ENCODE measurements around the gene ALDH1A3.

The ALDH1A3 gene

GRCh38 chr15:100926971-100927756, 47.5 kb downstream of the ALDH1A3 start:
- DNase-seq, result no peak

GRCh38 chr15:100928632-100929280, 49.1 kb downstream of the ALDH1A3 start:
- DNase-seq, result no peak

DNA sequence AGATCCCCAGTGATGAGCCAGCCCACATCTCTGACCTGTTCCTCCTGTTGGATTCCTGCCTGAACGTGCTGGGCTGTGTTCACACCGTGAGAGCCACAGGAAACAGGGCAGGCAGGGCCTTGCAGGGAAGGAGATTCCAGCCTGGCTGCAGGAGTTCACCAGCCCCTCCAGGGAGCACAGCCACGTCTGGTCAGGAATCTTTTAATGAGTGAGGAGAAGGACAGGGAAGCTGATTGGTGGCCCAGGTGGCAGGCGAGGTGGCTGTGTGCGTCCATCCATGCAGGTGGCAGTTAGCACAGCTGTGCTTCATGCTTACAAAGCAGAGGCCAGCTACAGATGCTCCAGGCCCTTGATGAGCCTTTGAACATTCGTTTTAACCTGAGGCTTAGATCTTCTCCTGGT, 50.0 kb downstream of the ALDH1A3 start:
- no peak for DNase-seq

GRCh38 chr15:100930306-100930848, 50.7 kb downstream of the ALDH1A3 start:
- no peak for DNase-seq

DNA sequence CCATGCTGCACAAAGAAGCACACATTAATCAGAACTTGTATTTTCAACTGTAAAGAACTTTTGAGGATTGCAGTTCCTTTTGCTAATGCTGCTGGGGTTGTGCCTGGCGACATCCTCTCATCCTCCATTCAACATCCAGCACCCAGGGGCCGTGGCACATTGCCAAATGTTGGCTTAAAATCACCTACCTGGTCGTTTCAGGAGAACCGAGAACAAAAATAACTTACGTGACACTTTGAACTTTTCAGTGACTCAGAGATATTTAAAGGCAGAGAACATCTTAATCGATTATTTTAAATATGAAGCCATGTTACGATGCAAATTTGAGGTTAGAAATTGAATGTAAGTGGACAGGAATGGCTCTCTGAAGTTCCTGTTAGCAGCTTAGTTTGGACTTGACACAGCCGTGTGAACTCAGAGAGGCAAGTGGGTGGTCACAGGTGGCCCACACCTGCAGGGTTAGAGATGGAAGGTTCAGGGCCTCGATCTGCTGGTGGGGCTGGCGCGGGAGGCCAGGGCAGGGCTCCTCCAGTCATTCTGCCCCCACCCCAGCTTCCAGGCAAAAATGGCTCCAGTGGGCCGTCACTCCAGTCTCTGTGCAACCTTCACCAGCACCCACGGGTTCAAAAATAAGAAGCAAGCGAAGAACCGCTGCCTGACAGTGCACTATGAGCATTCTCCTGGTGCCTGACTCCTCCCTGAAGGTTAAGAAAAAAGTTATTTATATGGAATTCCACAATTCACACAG, 51.7 kb downstream of the ALDH1A3 start:
- DNase-seq, result no peak

DNA sequence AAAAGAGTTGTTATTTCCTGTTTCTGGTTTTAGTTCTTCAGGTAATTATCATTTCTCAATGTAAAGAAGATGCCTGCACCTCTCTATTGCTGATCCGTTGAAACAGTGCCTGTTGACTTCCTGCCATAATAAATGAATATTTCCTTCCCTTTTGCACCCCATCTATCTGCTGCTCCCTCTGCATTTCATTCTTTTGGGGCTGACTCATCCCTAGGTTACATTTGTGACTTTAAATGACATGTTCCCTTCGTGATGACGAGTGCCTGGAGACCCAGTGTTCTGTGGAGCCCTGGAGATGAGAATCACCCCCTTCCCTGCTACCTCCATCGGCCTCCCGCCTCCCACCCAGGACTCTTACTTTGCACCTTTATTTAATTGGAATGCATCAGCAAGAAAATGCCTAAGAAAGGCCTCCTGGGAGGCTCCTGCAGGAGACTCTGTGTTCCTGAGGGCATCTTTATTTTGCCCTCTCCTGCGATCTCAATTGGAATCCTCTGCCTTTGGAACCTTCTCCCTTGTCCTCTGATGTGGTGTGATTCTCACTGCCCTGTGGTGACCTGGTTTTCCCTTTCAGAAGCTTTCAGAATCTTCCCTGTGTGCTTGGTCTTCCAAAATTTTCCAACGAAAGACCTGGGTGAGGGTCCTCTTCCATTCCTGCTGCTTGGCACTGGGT, 53.2 kb downstream of the ALDH1A3 start:
- no peak for DNase-seq

DNA sequence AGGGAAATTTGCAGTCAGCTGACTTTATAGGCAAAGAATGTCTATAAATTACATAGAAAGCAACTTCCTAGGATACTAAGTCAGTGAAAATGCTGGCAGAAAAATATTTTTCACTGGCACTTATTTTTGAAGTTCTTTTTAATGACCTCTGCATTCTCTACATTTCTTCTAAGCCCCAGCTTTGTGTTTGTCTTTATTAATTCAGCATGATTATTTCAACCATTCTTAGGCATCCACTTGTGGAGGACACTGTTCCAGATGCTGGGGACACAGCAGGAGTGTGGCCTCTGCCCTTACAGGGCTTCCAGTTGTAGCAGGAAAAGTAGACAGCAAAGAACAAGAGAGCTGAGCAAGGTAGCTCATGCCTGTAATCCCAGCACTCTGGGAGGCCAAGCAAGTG, 54.5 kb downstream of the ALDH1A3 start:
- DNase-seq, result no peak

- DNase-seq, result no peak
Measured at GRCh38 chr15:100934726-100935125, 55.1 kb downstream of the ALDH1A3 start.

- DNase-seq, result no peak
Measured at GRCh38 chr15:100937171-100937570, 57.5 kb downstream of the ALDH1A3 start.

DNA sequence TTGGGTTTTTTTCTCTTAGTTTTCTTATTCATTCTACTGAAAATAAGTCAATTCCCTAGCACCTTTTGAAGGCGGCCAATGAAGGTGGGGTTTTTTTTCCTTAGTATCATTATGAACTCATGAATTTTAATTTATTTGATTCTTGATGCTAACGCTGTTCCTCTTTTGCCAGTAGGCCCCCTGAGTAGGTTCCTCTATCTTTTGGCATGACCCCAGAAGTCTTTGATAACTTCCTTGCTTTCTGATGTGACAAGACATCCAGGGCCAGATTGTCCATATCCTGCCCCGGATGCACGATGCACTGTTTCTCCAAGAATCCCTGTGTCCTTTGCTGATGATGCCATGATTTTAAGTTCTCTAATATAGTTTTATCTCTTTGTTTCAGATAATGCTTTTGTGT, 60.2 kb downstream of the ALDH1A3 start:
- DNase-seq, result no peak

- no peak for DNase-seq
Measured at GRCh38 chr15:100940767-100941379, 61.2 kb downstream of the ALDH1A3 start.

- DNase-seq, result no peak
Measured at GRCh38 chr15:100941536-100941935, 61.9 kb downstream of the ALDH1A3 start.

DNA sequence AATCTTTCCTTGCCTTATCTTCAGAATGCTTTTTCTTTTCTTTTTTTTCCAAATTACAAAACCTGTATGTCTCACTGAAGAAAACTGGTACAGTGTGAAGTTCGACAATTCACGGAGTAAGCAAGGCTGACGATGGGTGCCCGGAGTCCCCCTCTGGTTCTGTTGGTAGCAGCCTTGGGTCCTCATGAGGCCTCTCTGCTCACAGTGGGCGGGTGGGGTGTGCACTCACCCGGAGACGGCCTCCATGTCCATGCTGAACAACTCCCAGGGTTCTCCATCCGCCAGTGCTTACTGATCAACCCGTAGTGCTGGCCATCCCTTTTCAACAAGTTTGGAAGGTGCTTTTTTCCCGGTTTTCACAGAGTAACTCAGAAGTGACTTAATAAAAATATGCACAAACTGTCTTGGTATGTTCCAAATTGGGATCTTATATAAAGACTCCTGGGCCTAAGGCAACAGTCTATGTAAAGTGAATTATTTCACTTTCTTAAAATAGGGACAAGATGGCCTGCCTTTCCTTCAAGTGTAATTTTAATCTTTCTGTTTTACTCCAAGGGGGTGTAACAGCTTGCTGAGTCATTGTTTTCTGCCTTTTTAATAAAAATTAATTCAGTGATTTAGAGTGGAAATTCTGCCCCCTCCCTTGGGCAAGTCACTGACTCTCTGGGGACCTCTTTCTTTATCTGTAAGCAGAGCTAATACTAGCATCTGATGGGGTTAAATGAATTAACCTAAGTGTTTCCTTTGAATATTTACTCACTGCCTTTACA, 63.2 kb downstream of the ALDH1A3 start:
- DNase-seq, result no peak

- DNase-seq, result no peak
Measured at GRCh38 chr15:100944244-100944895, 64.7 kb downstream of the ALDH1A3 start.

- no peak for DNase-seq
Measured at GRCh38 chr15:100944986-100945385, 65.4 kb downstream of the ALDH1A3 start.

- no peak for DNase-seq
Measured at GRCh38 chr15:100947760-100948429, 68.3 kb downstream of the ALDH1A3 start.

DNA sequence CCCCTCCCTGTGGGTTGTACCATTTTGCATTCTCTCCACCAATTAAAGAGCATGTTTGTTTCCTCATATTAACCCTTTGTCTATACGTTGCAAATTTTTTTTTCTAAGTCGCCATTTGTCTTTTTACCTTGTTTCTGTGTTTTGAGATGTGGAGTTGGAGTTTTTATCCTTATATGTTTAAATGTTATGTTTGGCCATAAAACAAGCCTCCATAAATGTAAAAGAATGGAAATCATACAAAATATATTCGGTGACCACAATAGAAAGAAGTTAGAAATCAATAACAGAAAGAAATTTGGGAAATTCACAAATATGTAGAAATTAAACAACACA, 68.8 kb downstream of the ALDH1A3 start:
- no peak for DNase-seq

DNA sequence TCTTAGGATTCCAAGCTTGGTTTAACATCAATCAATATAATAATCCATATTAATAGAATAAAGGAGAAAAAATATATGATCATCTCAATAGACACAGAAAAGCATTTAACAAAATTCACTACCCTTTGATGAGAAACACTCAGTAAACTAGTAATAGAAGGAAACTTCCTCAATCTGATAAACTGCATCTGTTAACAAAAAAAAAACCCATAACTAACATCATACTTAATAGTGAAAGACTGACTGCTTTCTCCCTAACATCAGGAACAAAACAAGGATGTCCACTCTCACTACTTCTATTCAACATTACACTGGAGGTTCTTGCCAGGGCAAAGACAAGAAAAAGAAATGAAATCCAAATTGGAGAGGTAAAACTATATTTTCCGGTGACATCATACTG, 70.1 kb downstream of the ALDH1A3 start:
- no peak for DNase-seq

DNA sequence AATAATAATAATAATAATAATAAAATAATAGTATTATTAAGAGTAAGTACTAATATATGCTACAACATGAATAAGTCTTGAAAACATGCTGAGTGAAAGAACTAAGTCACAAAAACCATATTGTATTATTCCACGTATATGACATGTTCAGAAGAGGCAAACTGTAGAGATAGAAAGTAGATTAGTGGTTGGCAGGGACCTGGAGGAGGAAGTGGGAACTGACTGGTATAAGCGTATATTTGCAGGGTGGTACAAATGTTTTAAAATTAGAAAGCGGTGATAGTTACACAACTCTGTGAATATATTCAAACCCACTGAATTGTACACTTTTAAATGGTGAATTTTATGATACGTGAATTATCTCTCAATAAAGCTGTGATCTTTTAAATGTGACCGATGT, 72.3 kb downstream of the ALDH1A3 start:
- no peak for DNase-seq

- DNase-seq, result no peak
Measured at GRCh38 chr15:100952566-100952965, 72.9 kb downstream of the ALDH1A3 start.

Measured in activated T-cell treated with anti-CD3 and anti-CD28 coated beads, Interleukin-2, amount 50 U/mL, for 48 hours (primary cell).